Measurements from ENCODE around the gene KIAA0319L.

DNA sequence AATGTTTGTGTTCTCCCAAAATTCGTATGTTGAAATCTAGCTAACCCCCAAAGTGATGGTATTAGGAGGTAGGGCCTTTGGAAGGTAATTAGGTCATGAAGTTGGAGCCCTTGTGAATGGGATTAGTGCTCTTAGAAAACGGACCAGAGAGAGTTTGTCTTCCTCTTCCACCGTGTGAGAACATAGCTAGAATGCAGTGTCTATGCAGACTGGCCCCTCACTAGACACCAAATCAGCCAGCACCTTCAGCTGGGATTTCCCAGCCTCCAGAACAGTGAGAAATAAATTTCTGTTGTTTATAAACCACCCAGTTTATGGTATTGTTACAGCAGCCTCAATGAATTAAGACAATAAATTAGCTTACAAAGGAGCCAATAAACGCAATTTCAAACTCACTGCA lies 58.0 kb downstream of the KIAA0319L start:
- TF ChIP-seq, protein P1, sequence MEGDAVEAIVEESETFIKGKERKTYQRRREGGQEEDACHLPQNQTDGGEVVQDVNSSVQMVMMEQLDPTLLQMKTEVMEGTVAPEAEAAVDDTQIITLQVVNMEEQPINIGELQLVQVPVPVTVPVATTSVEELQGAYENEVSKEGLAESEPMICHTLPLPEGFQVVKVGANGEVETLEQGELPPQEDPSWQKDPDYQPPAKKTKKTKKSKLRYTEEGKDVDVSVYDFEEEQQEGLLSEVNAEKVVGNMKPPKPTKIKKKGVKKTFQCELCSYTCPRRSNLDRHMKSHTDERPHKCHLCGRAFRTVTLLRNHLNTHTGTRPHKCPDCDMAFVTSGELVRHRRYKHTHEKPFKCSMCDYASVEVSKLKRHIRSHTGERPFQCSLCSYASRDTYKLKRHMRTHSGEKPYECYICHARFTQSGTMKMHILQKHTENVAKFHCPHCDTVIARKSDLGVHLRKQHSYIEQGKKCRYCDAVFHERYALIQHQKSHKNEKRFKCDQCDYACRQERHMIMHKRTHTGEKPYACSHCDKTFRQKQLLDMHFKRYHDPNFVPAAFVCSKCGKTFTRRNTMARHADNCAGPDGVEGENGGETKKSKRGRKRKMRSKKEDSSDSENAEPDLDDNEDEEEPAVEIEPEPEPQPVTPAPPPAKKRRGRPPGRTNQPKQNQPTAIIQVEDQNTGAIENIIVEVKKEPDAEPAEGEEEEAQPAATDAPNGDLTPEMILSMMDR (IDR thresholded peaks at IDR 0.05): no peak
- TF ChIP-seq POLR2A (IDR thresholded peaks at IDR 0.05) (no peak), EP300 (IDR thresholded peaks at IDR 0.05) (no peak)

All from upper lobe of left lung (tissue), 4 donors.